ENCODE measurements around the gene HTRA2. TPM values are rescaled to one million over a fixed set of nuclear protein-coding genes. Genes with fewer than 3 reads are reported as not detected.
A peak's percentile ranks its signal among the peaks of the same experiment; 100 is the strongest.

Gene HTRA2
- total and polyA plus RNA-seq, 9 of the 15 experiments (the other 6 are each of a cell fraction or from before 2014, with no cell fraction given), result 54.2 to 71.2 (median 65.8) TPM

- TF ChIP-seq RB1 (IDR thresholded peaks at IDR 0.05; ENCODE audit: low read depth) (peak; percentile 87), ZNF347 (CRISPR knock-in tag; IDR thresholded peaks at IDR 0.05; ENCODE audit: low read depth) (no peak), JUND (IDR thresholded peaks at IDR 0.05; ENCODE audit: borderline replicate concordance, low read depth, low read length) (peak; percentile 71), JUND (tag; IDR thresholded peaks at IDR 0.05; ENCODE audit: borderline replicate concordance, low read depth, low read length) (no peak; the same call in 2 of the 3 replicates), ARID4B (CRISPR knock-in tag; IDR thresholded peaks at IDR 0.05) (0 out of 2 replicates have a peak, but pooled peaks have one; percentile 66), BCLAF1 (IDR thresholded peaks at IDR 0.05; ENCODE audit: borderline replicate concordance in 1 of 2, control insufficient read depth in 1 of 2, low read depth in 2 of 2, low read length in 1 of 2) (peak in 1 of 2 experiments; percentile 84; a peak in 2 of 4 replicates), MXI1 (IDR thresholded peaks at IDR 0.05; ENCODE audit: low read depth, low read length) (peak; percentile 61; the same call in 1 of the 2 replicates), ZNF589 (CRISPR knock-in tag; IDR thresholded peaks at IDR 0.05; ENCODE audit: low read depth) (peak; percentile 57; the same call in 1 of the 2 replicates), MNT (conservative IDR thresholded peaks at IDR 0.05) (peak; percentile 52 to 80), MLLT1 (IDR thresholded peaks at IDR 0.05) (peak; percentile 35 to 47; a peak in 1 of 4 replicates), SMARCA5 (IDR thresholded peaks at IDR 0.05) (no peak), SMARCE1 (IDR thresholded peaks at IDR 0.05) (0 out of 2 replicates have a peak, but pooled peaks have one; percentile 14), RBM22 (IDR thresholded peaks at IDR 0.05; ENCODE audit: low read depth, low read length, poor library complexity, severe bottlenecking) (peak; percentile 89), NEUROD1 (IDR thresholded peaks at IDR 0.05; ENCODE audit: borderline replicate concordance, low read depth, low read length, partially characterized antibody) (peak; percentile 27)
Measured at GRCh38 chr2:74529357-74530238, at the start of gene HTRA2, which contains the start of gene AUP1 (continued).

Measured in K562 (cell line).